ENCODE results near the gene COMP. TPM values are rescaled to one million over a fixed set of nuclear protein-coding genes. Genes with fewer than 3 reads are reported as not detected.
"Not testable (repeated sequence)": the region's sequence is repeated elsewhere in the genome, so short reads cannot be mapped to it uniquely, and the experiment has no call there.

COMP gene
- total RNA-seq, 4 donors from 2014 or later = 0.33 to 0.83 (median 0.62) TPM

- Histone ChIP-seq H3K9me3 (no peaks in the 10 kb centered on the region), H3K27me3 (no peaks in the 10 kb centered on the region), H3K4me1 (peaks cover 10 to 38% (median 19%) of the 10 kb centered on the region in 4 donors), H3K36me3 (peaks cover 0 to 4% (median 0%) of the 10 kb centered on the region in 4 donors), H3K4me3 (no peak overlapping the region), H3K27ac (replicated peaks in 1 of 4) (no peak overlapping the region)
- intact Hi-C loops (cut with DNase I) = no loop called here
- WGBS = no CpG with 5 or more reads among the region's 14 CpGs
- DNase-seq (ENCODE audit: extremely low spot score) = no peak
- no peak for TF ChIP-seq EP300 (IDR thresholded peaks at IDR 0.05)
- TF ChIP-seq CTCF (IDR thresholded peaks at IDR 0.05) = no peak
- no peak for TF ChIP-seq POLR2AphosphoS5 (IDR thresholded peaks at IDR 0.05)
- no peak for TF ChIP-seq POLR2A (IDR thresholded peaks at IDR 0.05; ENCODE audit: low read depth)
Measured at GRCh38 chr19:18735324-18735723, 55.8 kb downstream of the COMP start.

GRCh38 chr19:18733762-18734332 is 57.3 kb downstream of the COMP start:
- DNase-seq (ENCODE audit: extremely low spot score); H3K27me3 ChIP-seq; H3K9me3 ChIP-seq; H3K36me3 ChIP-seq; intact Hi-C loops (cut with DNase I); H3K4me3 ChIP-seq; H3K27ac ChIP-seq (replicated peaks in 1 of 4): not testable (repeated sequence)
- 88% methylated on average over 11 of the region's 11 CpGs for WGBS
- H3K4me1 ChIP-seq = peaks cover 10 to 38% (median 19%) of the 10 kb centered on the region in 4 donors

GRCh38 chr19:18733196-18733647 is 57.9 kb downstream of the COMP start:
- H3K9me3 ChIP-seq = no peaks in the 10 kb centered on the region
- WGBS = 39% methylated on average over 5 of the region's 11 CpGs
- no peak overlapping the region for H3K27ac ChIP-seq (replicated peaks in 1 of 4)
- H3K4me1 ChIP-seq = peaks cover 10 to 38% (median 19%) of the 10 kb centered on the region in 4 donors
- peaks cover 0 to 4% (median 2%) of the 10 kb centered on the region in 4 donors for H3K36me3 ChIP-seq
- no peak for DNase-seq (ENCODE audit: extremely low spot score)
- no peak for TF ChIP-seq CTCF (IDR thresholded peaks at IDR 0.05)
- peak in 1 of 2 donors; percentile 5 for TF ChIP-seq POLR2AphosphoS5 (IDR thresholded peaks at IDR 0.05)
- intact Hi-C loops (cut with DNase I) = no loop called here
- H3K4me3 ChIP-seq = no peak overlapping the region
- no peaks in the 10 kb centered on the region for H3K27me3 ChIP-seq

Other genes starting within 250 kb of the COMP start
- gene FKBP8, start 247.7 kb downstream of the COMP start, total RNA-seq = 100 to 1,000 TPM; 420 to 568 (median 430) TPM
- gene KXD1, start 233.4 kb downstream of the COMP start, total RNA-seq = 100 to 1,000 TPM; 129 to 155 (median 149) TPM
- gene UBA52, start 219.4 kb downstream of the COMP start, total RNA-seq = 100 to 1,000 TPM; 560 to 800 (median 665) TPM
- gene REX1BD, start 202.5 kb downstream of the COMP start, total RNA-seq = 10 to 100 TPM; 56.1 to 77.7 (median 67.0) TPM
- gene CRLF1, start 184.5 kb downstream of the COMP start, total RNA-seq = 100 to 1,000 TPM in 1 of 4 donors, 10 to 100 TPM in 3; 41.5 to 153 (median 59.6) TPM
- 1 to 10 TPM; 2.4 to 3.6 (median 2.8) TPM for gene TMEM59L, start 178.4 kb downstream of the COMP start, total RNA-seq
- gene KLHL26, start 154.3 kb downstream of the COMP start, total RNA-seq = 10 to 100 TPM in 2 of 4 donors, 1 to 10 TPM in 2; 9.1 to 19.0 (median 13.5) TPM
- 10 to 100 TPM in 1 of 4 donors, 1 to 10 TPM in 3; 5.3 to 10.1 (median 6.6) TPM for gene CRTC1, start 107.6 kb downstream of the COMP start, total RNA-seq
- 100 to 1,000 TPM in 1 of 4 donors, 10 to 100 TPM in 3; 54.8 to 116 (median 77.4) TPM for gene UPF1, start 40.7 kb upstream of the COMP start, total RNA-seq
- gene CERS1, start 104.9 kb upstream of the COMP start, total RNA-seq = 1 to 10 TPM in 3 of 4 donors, under 1 TPM in 1; 0.42 to 3.2 (median 1.1) TPM
- gene COPE, start 128.1 kb upstream of the COMP start, total RNA-seq = 100 to 1,000 TPM; 173 to 231 (median 210) TPM
- gene DDX49, start 128.4 kb upstream of the COMP start, total RNA-seq = 10 to 100 TPM; 38.4 to 42.6 (median 41.7) TPM
- 10 to 100 TPM; 26.7 to 47.8 (median 39.1) TPM for gene HOMER3, start 149.9 kb upstream of the COMP start, total RNA-seq
- 10 to 100 TPM; 23.1 to 45.7 (median 32.0) TPM for gene SUGP2, start 242.2 kb upstream of the COMP start, total RNA-seq
- gene ARMC6, start 242.3 kb upstream of the COMP start, total RNA-seq = 10 to 100 TPM; 16.2 to 25.8 (median 20.4) TPM

All from esophagus muscularis mucosa (tissue), 4 donors.